Ishikawa (cell line): ENCODE measurements around the gene ASTN1.

Experiments
- CEBPB ChIP-seq: IDR thresholded peaks from 2 replicates; pipeline ENCODE4 v1.6.1; 2012
- CREB1 ChIP-seq: IDR thresholded peaks from 2 replicates; pipeline ENCODE4 v1.6.1; 2012; ENCODE audit warnings: low read depth
- EGR1 ChIP-seq: IDR thresholded peaks from 2 replicates; pipeline ENCODE4 v1.6.1; 2012
- EP300 ChIP-seq: IDR thresholded peaks from 2 replicates; pipeline ENCODE4 v1.6.1; 2012; ENCODE audit warnings: borderline replicate concordance
- FOXM1 ChIP-seq: IDR thresholded peaks from 2 replicates; pipeline ENCODE4 v1.6.1; 2012; ENCODE audit warnings: low read depth, borderline replicate concordance
- MAX ChIP-seq: IDR thresholded peaks from 2 replicates; pipeline ENCODE4 v1.6.1; 2012
- NFIC ChIP-seq: IDR thresholded peaks from 2 replicates; pipeline ENCODE4 v1.6.1; 2012
- RAD21 ChIP-seq: IDR thresholded peaks from 2 replicates; pipeline ENCODE4 v1.6.1; 2012; ENCODE audit warnings: low read depth
- REST ChIP-seq: IDR thresholded peaks from 2 replicates; pipeline ENCODE4 v1.6.1; 2012; ENCODE audit warnings: low read depth, mild to moderate bottlenecking
- TAF1 ChIP-seq: IDR thresholded peaks from 2 replicates; pipeline ENCODE4 v1.6.1; 2012; ENCODE audit warnings: low read depth, mild to moderate bottlenecking
- TCF12 ChIP-seq: IDR thresholded peaks from 2 replicates; pipeline ENCODE4 v1.6.1; 2012; ENCODE audit warnings: low read depth
- TEAD4 ChIP-seq: IDR thresholded peaks from 2 replicates; pipeline ENCODE4 v1.6.1; 2012
- USF1 ChIP-seq: IDR thresholded peaks from 2 replicates; pipeline ENCODE4 v1.6.1; 2012
- YY1 ChIP-seq: IDR thresholded peaks from 2 replicates; pipeline ENCODE4 v1.6.1; 2012; ENCODE audit warnings: low read depth
- ZBTB7A ChIP-seq: IDR thresholded peaks from 2 replicates; pipeline ENCODE4 v1.6.1; 2012; ENCODE audit warnings: low read depth

ASTN1 gene

GRCh38 chr1:177106614-177107365 lies 57.7 kb downstream of the ASTN1 start:
- TF ChIP-seq USF1, result no peak
- TF ChIP-seq NFIC, result no peak
- no peak for TF ChIP-seq EGR1

GRCh38 chr1:177106196-177106595 lies 58.3 kb downstream of the ASTN1 start:
- TF ChIP-seq EGR1, result no peak
- no peak for TF ChIP-seq REST
- no peak for TF ChIP-seq CREB1
- TF ChIP-seq CEBPB, result no peak
- TF ChIP-seq USF1, result no peak
- TF ChIP-seq TAF1, result no peak

GRCh38 chr1:177103005-177103852 lies 61.3 kb downstream of the ASTN1 start:
- TF ChIP-seq TCF12 (no peak), REST (no peak), CREB1 (no peak), YY1 (no peak), RAD21 (no peak), CEBPB (no peak), MAX (no peak)

GRCh38 chr1:177092001-177092400 lies 72.5 kb downstream of the ASTN1 start:
- TF ChIP-seq USF1 (no peak), MAX (no peak), EGR1 (no peak)

GRCh38 chr1:177091040-177091439 lies 73.5 kb downstream of the ASTN1 start:
- TF ChIP-seq USF1, result no peak
- TF ChIP-seq EP300, result no peak
- TF ChIP-seq EGR1, result no peak
- no peak for TF ChIP-seq YY1

- no peak for TF ChIP-seq TCF12
- TF ChIP-seq NFIC, result no peak
- no peak for TF ChIP-seq REST
- no peak for TF ChIP-seq FOXM1
- no peak for TF ChIP-seq EP300
- TF ChIP-seq EGR1, result no peak
- TF ChIP-seq TEAD4, result no peak
- no peak for TF ChIP-seq TAF1
- TF ChIP-seq MAX, result no peak
- no peak for TF ChIP-seq CREB1
- no peak for TF ChIP-seq RAD21
- no peak for TF ChIP-seq USF1
- TF ChIP-seq CEBPB, result no peak
- TF ChIP-seq ZBTB7A, result no peak
- no peak for TF ChIP-seq YY1
These were observed 75.5 kb downstream of the ASTN1 start for GRCh38 chr1:177088966-177089365.
